ENCODE measurements around the gene PPP3R1.

Gene PPP3R1

GRCh38 chr2:68241732-68242131 is 10.6 kb downstream of the PPP3R1 start:
- H3K27ac ChIP-seq (replicated peaks): no peak overlapping the region
- TF ChIP-seq SPI1 (IDR thresholded peaks at IDR 0.05; ENCODE audit: borderline replicate concordance, low read depth) (no peak), REST (IDR thresholded peaks at IDR 0.05; ENCODE audit: insufficient replicate concordance, low read depth) (no peak), CTCF (IDR thresholded peaks at IDR 0.05; ENCODE audit: insufficient read depth, low read length) (no peak), POLR2AphosphoS5 (IDR thresholded peaks at IDR 0.05; ENCODE audit: low read depth) (no peak), GABPA (IDR thresholded peaks at IDR 0.05; ENCODE audit: low read depth) (no peak)
- no peak for DNase-seq (ENCODE audit: low read depth in 1 of 2, low spot score in 1 of 2)
- H3K27me3 ChIP-seq (ENCODE audit: insufficient read depth, poor library complexity, severe bottlenecking): no peaks in the 10 kb centered on the region
- H3K4me3 ChIP-seq (replicated peaks; ENCODE audit: insufficient read depth, low read length): no peak overlapping the region

GRCh38 chr2:68240446-68240845 is 11.9 kb downstream of the PPP3R1 start:
- Histone ChIP-seq H3K4me3 (replicated peaks; ENCODE audit: insufficient read depth, low read length) (no peak overlapping the region), H3K27ac (replicated peaks) (no peak overlapping the region), H3K27me3 (ENCODE audit: insufficient read depth, poor library complexity, severe bottlenecking) (no peaks in the 10 kb centered on the region)
- no peak for TF ChIP-seq POLR2AphosphoS5 (IDR thresholded peaks at IDR 0.05; ENCODE audit: low read depth)
- TF ChIP-seq CTCF (IDR thresholded peaks at IDR 0.05; ENCODE audit: insufficient read depth, low read length): no peak
- no peak for TF ChIP-seq REST (IDR thresholded peaks at IDR 0.05; ENCODE audit: insufficient replicate concordance, low read depth)
- TF ChIP-seq SPI1 (IDR thresholded peaks at IDR 0.05; ENCODE audit: borderline replicate concordance, low read depth): no peak
- TF ChIP-seq GABPA (IDR thresholded peaks at IDR 0.05; ENCODE audit: low read depth): no peak
- DNase-seq (ENCODE audit: low read depth in 1 of 2, low spot score in 1 of 2): no peak

GRCh38 chr2:68238955-68239822 is 13.1 kb downstream of the PPP3R1 start:
- TF ChIP-seq SPI1 (IDR thresholded peaks at IDR 0.05; ENCODE audit: borderline replicate concordance, low read depth) (no peak), POLR2AphosphoS5 (IDR thresholded peaks at IDR 0.05; ENCODE audit: low read depth) (no peak)
- Histone ChIP-seq H3K27me3 (ENCODE audit: insufficient read depth, poor library complexity, severe bottlenecking) (no peaks in the 10 kb centered on the region), H3K4me3 (replicated peaks; ENCODE audit: insufficient read depth, low read length) (no peak overlapping the region), H3K27ac (replicated peaks) (no peak overlapping the region)
- DNase-seq (ENCODE audit: low read depth in 1 of 2, low spot score in 1 of 2): no peak

GRCh38 chr2:68237976-68238580 is 14.3 kb downstream of the PPP3R1 start:
- no peak overlapping the region for H3K27ac ChIP-seq (replicated peaks)
- H3K4me3 ChIP-seq (replicated peaks; ENCODE audit: insufficient read depth, low read length): no peak overlapping the region
- no peak for DNase-seq (ENCODE audit: low read depth in 1 of 2, low spot score in 1 of 2)
- no peaks in the 10 kb centered on the region for H3K27me3 ChIP-seq (ENCODE audit: insufficient read depth, poor library complexity, severe bottlenecking)
- no peak for TF ChIP-seq POLR2AphosphoS5 (IDR thresholded peaks at IDR 0.05; ENCODE audit: low read depth)
- TF ChIP-seq CTCF (IDR thresholded peaks at IDR 0.05; ENCODE audit: insufficient read depth, low read length): no peak
- TF ChIP-seq GABPA (IDR thresholded peaks at IDR 0.05; ENCODE audit: low read depth): no peak

Data from HL-60 (cell line).